SH-SY5Y (cell line): ENCODE data around the gene ZNF81.

Source experiments
- GATA2 ChIP-seq: IDR thresholded peaks from 2 replicates; pipeline ENCODE4 v1.6.1; 2011; ENCODE audit warnings: mild to moderate bottlenecking, low read depth, low read length
- GATA3 ChIP-seq: IDR thresholded peaks from 2 replicates; pipeline ENCODE4 v1.6.1; 2011; ENCODE audit warnings: low read depth, mild to moderate bottlenecking, low read length, moderate library complexity

DNA sequence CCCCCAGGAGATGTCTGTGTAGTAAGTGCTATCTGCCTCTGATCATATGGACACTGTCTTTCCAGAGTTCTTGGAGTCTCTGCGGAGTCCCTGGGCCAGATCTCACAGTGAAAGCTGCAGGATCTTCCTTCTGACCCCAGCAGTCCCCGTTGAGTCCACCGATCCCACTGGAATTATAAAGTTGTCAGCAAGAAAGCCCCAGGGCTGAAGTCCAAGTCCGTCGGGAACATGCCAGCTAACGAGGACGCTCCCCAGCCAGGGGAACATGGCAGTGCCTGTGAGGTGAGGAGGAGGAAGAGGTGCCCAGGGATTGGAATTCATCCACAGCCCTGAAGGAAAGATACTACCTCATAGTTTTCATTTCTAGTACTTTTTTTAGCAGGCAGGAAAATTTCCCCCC lies 9.3 kb downstream of the ZNF81 start:
- no peak for TF ChIP-seq GATA3
- TF ChIP-seq GATA2: no peak
